ENCODE measurements around the gene SPEN.

SPEN gene

GRCh38 chr1:15937146-15937545, 89.6 kb downstream of the SPEN start:
- DNase-seq: no peak

GRCh38 chr1:15937706-15938168, 90.2 kb downstream of the SPEN start:
- DNase-seq: no peak

GRCh38 chr1:15938628-15939161, 91.2 kb downstream of the SPEN start:
- no peak for DNase-seq

- DNase-seq: no peak
Observed at GRCh38 chr1:15939181-15940109, 91.9 kb downstream of the SPEN start.

GRCh38 chr1:15940110-15941043, 92.9 kb downstream of the SPEN start:
- DNase-seq: no peak

GRCh38 chr1:15941044-15941840, 93.7 kb downstream of the SPEN start:
- DNase-seq: no peak

- DNase-seq: no peak
Observed at GRCh38 chr1:15941899-15942660, 94.6 kb downstream of the SPEN start.

- no peak for DNase-seq
Observed at GRCh38 chr1:15942661-15943327, 95.3 kb downstream of the SPEN start.

- DNase-seq: no peak
Observed at GRCh38 chr1:15943328-15943991, 96.0 kb downstream of the SPEN start.

GRCh38 chr1:15943992-15944307, 96.4 kb downstream of the SPEN start:
- no peak for DNase-seq

- no peak for DNase-seq
Observed at GRCh38 chr1:15944308-15945010, 97.0 kb downstream of the SPEN start.

GRCh38 chr1:15945011-15945831, 97.7 kb downstream of the SPEN start:
- no peak for DNase-seq

- no peak for DNase-seq
Observed at GRCh38 chr1:15945832-15946448, 98.4 kb downstream of the SPEN start.

GRCh38 chr1:15946571-15947381, 99.3 kb downstream of the SPEN start:
- DNase-seq: no peak

GRCh38 chr1:15947382-15948090, 100.0 kb downstream of the SPEN start:
- DNase-seq: no peak

- no peak for DNase-seq
Observed at GRCh38 chr1:15948091-15948591, 100.6 kb downstream of the SPEN start.
